B cell (primary cell): ENCODE measurements around the gene TNP2. TPM values are rescaled to one million over a fixed set of nuclear protein-coding genes. Genes with fewer than 3 reads are reported as not detected.

Source experiments
- ATAC-seq: fragments of 200-7000 bp; cut with Tn5 transposase; one replicate; pipeline ENCODE4 v1.10.0; 2021; ENCODE audit warnings: low read depth, mild to moderate bottlenecking, moderate number of reproducible peaks, moderate library complexity
- CTCF ChIA-PET: fragments of 350-600 bp; sonication (Branson Sonifier 250); formaldehyde crosslinking; loops from one replicate; lab custom pipeline; 2021; ENCODE audit warnings: antibody characterized with exemption, inconsistent platforms; lab: Charles Lee
- POLR2A ChIA-PET: fragments of 350-600 bp; sonication (Branson Sonifier 250); formaldehyde crosslinking; loops from one replicate; lab custom pipeline; 2021; ENCODE audit warnings: antibody characterized with exemption; lab: Charles Lee
- DNase-seq: peaks from one replicate; pipeline ENCODE4 v3.0.0; 2013
- H2AFZ ChIP-seq: 2 replicates; pipeline ENCODE4 v1.6.1; 2012; ENCODE audit warnings: mild to moderate bottlenecking, low read depth, low read length; ENCODE audit not compliant: insufficient read depth, poor library complexity, severe bottlenecking
- H3K27ac ChIP-seq, 2 donors: 1 replicate in 1 of 2; 2 replicates in 1 of 2; pipeline ENCODE4 v1.5.1; 2012 to 2013; ENCODE audit warnings: low read length in 2 of 2, mild to moderate bottlenecking in 2 of 2, moderate library complexity in 1 of 2
- H3K27me3 ChIP-seq, 4 experiments: fragments of 200-600 bp in 1 of 4; sonication (generic) in 1 of 4; replicated peaks in 1 of 4; 1 replicate in 2 of 4; 2 replicates in 2 of 4; pipeline versions ENCODE4 v1.6.1 to v1.7.0; 2013 to 2016; ENCODE audit warnings: low read length in 3 of 4, mild to moderate bottlenecking in 2 of 4, mixed read lengths in 1 of 4, moderate library complexity in 1 of 4; ENCODE audit not compliant: insufficient read depth in 4 of 4, control insufficient read depth in 3 of 4; ENCODE audit errors: control extremely low read depth in 1 of 4
- H3K36me3 ChIP-seq, 2 experiments: replicated peaks in 1 of 2; 1 replicate in 1 of 2; 2 replicates in 1 of 2; pipeline versions ENCODE4 v1.6.1 to v1.7.1; 2013; ENCODE audit warnings: low read length in 1 of 2; ENCODE audit not compliant: insufficient read depth in 2 of 2, control insufficient read depth in 1 of 2; ENCODE audit errors: control extremely low read depth in 1 of 2, extremely low read depth in 1 of 2
- H3K4me1 ChIP-seq, 2 donors: fragments of 200-600 bp in 1 of 2; sonication (generic) in 1 of 2; 1 replicate in 1 of 2; 2 replicates in 1 of 2; pipeline versions ENCODE4 v1.5.1 to v1.6.1; 2013 to 2017; ENCODE audit warnings: low read length in 2 of 2; ENCODE audit not compliant: control insufficient read depth in 2 of 2, insufficient read depth in 2 of 2
- H3K4me2 ChIP-seq: replicated peaks from 2 replicates; pipeline ENCODE3; 2012; ENCODE audit warnings: mild to moderate bottlenecking, low read depth, low read length; ENCODE audit not compliant: poor library complexity, severe bottlenecking
- H3K4me3 ChIP-seq, 5 experiments: fragments of 200-600 bp in 1 of 5; sonication (generic) in 1 of 5; 1 replicate in 3 of 5; 2 replicates in 2 of 5; pipeline versions ENCODE4 v1.5.1 to v1.7.0; 2011 to 2016; ENCODE audit warnings: low read length in 4 of 5, mild to moderate bottlenecking in 4 of 5, low read depth in 2 of 5, control low read depth in 1 of 5, moderate library complexity in 1 of 5; ENCODE audit not compliant: insufficient read depth in 1 of 5; ENCODE audit errors: control extremely low read depth in 1 of 5, extremely low read depth in 1 of 5
- H3K79me2 ChIP-seq: fragments of 200-600 bp; sonication (generic); one replicate; pipeline ENCODE4 v1.6.0; 2016; ENCODE audit warnings: low read length; ENCODE audit not compliant: control insufficient read depth, insufficient read depth
- H3K9ac ChIP-seq: fragments of 200-600 bp; sonication (generic); 2 replicates; pipeline ENCODE4 v1.6.1; 2017; ENCODE audit warnings: mild to moderate bottlenecking, low read length, moderate library complexity
- H3K9me3 ChIP-seq, 3 donors: one replicate each; pipeline versions ENCODE4 v1.6.1 to v1.7.1; 2013; ENCODE audit warnings: low read length in 2 of 3; ENCODE audit not compliant: control insufficient read depth in 2 of 3, insufficient read depth in 1 of 3; ENCODE audit errors: control extremely low read depth in 1 of 3
- H4K20me1 ChIP-seq: 2 replicates; pipeline ENCODE4 v1.6.0; 2012; ENCODE audit warnings: mild to moderate bottlenecking, low read length; ENCODE audit not compliant: insufficient read depth, control insufficient read depth, poor library complexity, severe bottlenecking
- H3K27ac Mint-ChIP-seq: one replicate; pipeline ENCODE4 v1.8.0; 2021; ENCODE audit warnings: mixed read lengths
- H3K27me3 Mint-ChIP-seq: one replicate; pipeline ENCODE4 v1.8.0; 2021; ENCODE audit warnings: mixed read lengths
- H3K4me1 Mint-ChIP-seq: one replicate; pipeline ENCODE4 v1.8.0; 2021; ENCODE audit warnings: mixed read lengths
- H3K4me3 Mint-ChIP-seq: one replicate; pipeline ENCODE4 v1.8.0; 2021; ENCODE audit warnings: mixed read lengths
- H3K9me3 Mint-ChIP-seq: one replicate; pipeline ENCODE4 v1.8.0; 2022; ENCODE audit warnings: mixed read lengths; ENCODE audit not compliant: insufficient read depth
- CTCF ChIP-seq: fragments of 200-600 bp; IDR thresholded peaks from one replicate; pipeline ENCODE4 v1.8.0; 2022; ENCODE audit warnings: antibody characterized with exemption, mild to moderate bottlenecking
- EZH2 ChIP-seq: IDR thresholded peaks from 2 replicates; pipeline ENCODE4 v1.6.1; 2012; ENCODE audit warnings: borderline replicate concordance, low read depth, mild to moderate bottlenecking, moderate library complexity, low read length; ENCODE audit not compliant: insufficient read depth, poor library complexity, severe bottlenecking
- WGBS: methylation state at CpG from one replicate; pipeline ENCODE4 v1.1.5; 2013; ENCODE audit warnings: missing lambda C conversion rate; ENCODE audit not compliant: insufficient coverage; 5-methylcytosine and 5-hydroxymethylcytosine counted together
- intact Hi-C: fragments of 100-400 bp; cut with micrococcal nuclease; formaldehyde crosslinking; loops from one replicate; pipeline ENCODE4 v1.10.0; 2022
- polyA plus RNA-seq: library from polyadenylated mRNA; depleted of rRNA; stranded (reverse); fragments of >200 nt; gene quantifications from 2 replicates; pipeline ENCODE4 v1.2.3, GENCODE V29; 2012
- total RNA-seq, 2 donors: library from RNA; stranded (reverse); fragments of 120-200 nt in 1 of 2; gene quantifications; 1 replicate in 1 of 2; 2 replicates in 1 of 2; pipeline versions ENCODE4 v1.2.3 to v1.2.4, GENCODE V29; 2013 to 2022

Gene TNP2
- total and polyA plus RNA-seq, 2 donors (not counting 1 experiment from before 2014, with no cell fraction given): not detected

- Histone ChIP-seq H3K27me3 (no peaks in the 10 kb centered on the region), H3K4me3 (no peak overlapping the region), H3K36me3 (no peaks in the 10 kb centered on the region), H4K20me1 (no peaks in the 10 kb centered on the region), H3K4me1 (peaks cover 45 to 58% of the 10 kb centered on the region in 2 donors), H3K79me2 (no peaks in the 10 kb centered on the region), H3K9ac (no peak overlapping the region), H3K27ac (no peak overlapping the region), H3K9me3 (peaks cover 0 to 9% (median 0%) of the 10 kb centered on the region in 3 donors), H2AFZ (no peak overlapping the region), H3K4me2 (no peak overlapping the region)
- Mint-ChIP-seq H3K4me3 (no peak overlapping the region), H3K4me1 (peaks cover 62% of the 10 kb centered on the region), H3K27ac (peak overlapping the region; percentile 82), H3K27me3 (no peaks in the 10 kb centered on the region), H3K9me3 (no peaks in the 10 kb centered on the region)
- no peak for ATAC-seq
- ChIA-PET POLR2A (interaction anchor here (6.8 kb wide), 1 partner anchor 13 kb away, joined by 94 read pairs; no protein-coding TSS in a partner anchor), CTCF (interaction anchor here (1.5 kb wide), 1 partner anchor 17 kb away, joined by 4 read pairs; no protein-coding TSS in a partner anchor)
- WGBS: 94% methylated on average over 7 of the region's 8 CpGs
- TF ChIP-seq CTCF (no peak), EZH2 (no peak)
- intact Hi-C loops: loop anchor here (5.0 kb wide), 2 partner anchors 237 to 368 kb away; no protein-coding TSS in a partner anchor
- no peak for DNase-seq
Measured at GRCh38 chr16:11314309-11314894, 45.3 kb upstream of the TNP2 start.
